Neural crest cell (in vitro differentiated cells): ENCODE measurements around the gene TRMT61B. TPM values are rescaled to one million over a fixed set of nuclear protein-coding genes. Genes with fewer than 3 reads are reported as not detected.

Source experiments
- DNase-seq: peaks from one replicate; pipeline ENCODE4 v3.0.0; 2021; ENCODE audit warnings: low read depth, mixed read lengths, low spot score
- H3K27ac Mint-ChIP-seq: one replicate; pipeline ENCODE4 v1.8.0; 2021; ENCODE audit warnings: mild to moderate bottlenecking, mixed read lengths; ENCODE audit not compliant: unreplicated experiment
- H3K27me3 Mint-ChIP-seq: 2 replicates; pipeline ENCODE4 v1.8.0; 2021; ENCODE audit warnings: low read depth, mild to moderate bottlenecking, mixed read lengths
- H3K36me3 Mint-ChIP-seq: 2 replicates; pipeline ENCODE4 v1.8.0; 2021; ENCODE audit warnings: low read depth, mild to moderate bottlenecking, mixed read lengths
- H3K4me1 Mint-ChIP-seq: 2 replicates; pipeline ENCODE4 v1.8.0; 2021; ENCODE audit warnings: mixed read lengths
- H3K4me3 Mint-ChIP-seq: one replicate; pipeline ENCODE4 v1.8.0; 2021; ENCODE audit warnings: mild to moderate bottlenecking, mixed read lengths
- H3K9me3 Mint-ChIP-seq: 2 replicates; pipeline ENCODE4 v1.8.0; 2021; ENCODE audit warnings: mixed read lengths
- total RNA-seq: library from RNA; stranded (reverse); gene quantifications from 2 replicates; pipeline ENCODE4 v1.2.1, GENCODE V29; 2021
- TF ChIP-seq, protein P1 (sequence below): fragments of 200-600 bp; sonication (generic); conservative IDR thresholded peaks from 2 replicates; pipeline ENCODE4 v1.5.0; 2021; ENCODE audit warnings: antibody characterized with exemption, mild to moderate bottlenecking

The TRMT61B gene
- total RNA-seq, 1 donor from 2014 or later, result 21.8 TPM

DNA sequence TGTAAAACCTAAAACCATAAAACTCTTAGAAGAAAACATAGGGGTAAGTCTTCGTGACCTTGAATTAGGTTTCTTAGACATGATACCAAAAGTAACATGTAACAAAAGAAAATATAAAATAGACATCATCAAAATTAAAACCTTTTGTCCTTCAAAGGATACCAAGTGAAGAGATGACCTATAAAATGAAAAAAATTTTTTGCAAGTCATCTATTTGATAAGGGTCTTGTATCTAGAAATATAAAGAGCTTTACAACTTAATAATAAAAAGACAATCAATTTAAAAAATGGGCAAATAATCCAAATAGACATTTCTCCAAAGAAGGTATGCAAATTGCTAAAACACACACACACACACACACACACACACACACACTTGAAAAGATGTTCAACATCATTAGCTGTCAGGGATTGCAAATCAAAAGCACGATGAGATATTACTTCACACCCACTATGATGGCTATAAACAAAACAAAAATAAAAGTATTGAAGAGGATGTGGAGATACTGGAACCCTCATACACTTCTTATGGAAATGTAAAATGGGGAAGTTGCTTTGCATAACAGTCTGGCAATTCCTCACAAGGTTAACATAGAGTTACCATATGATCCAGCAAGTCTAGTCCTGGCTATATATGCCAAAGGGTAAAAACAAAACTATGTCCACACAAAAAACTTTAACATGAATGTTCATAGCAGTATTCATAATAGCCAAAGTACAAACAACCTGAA is 36.2 kb downstream of the TRMT61B start:
- H3K9me3 Mint-ChIP-seq, result no peaks in the 10 kb centered on the region
- DNase-seq, result no peak
- no peaks in the 10 kb centered on the region for H3K4me1 Mint-ChIP-seq
- no peaks in the 10 kb centered on the region for H3K36me3 Mint-ChIP-seq
- no peak overlapping the region for H3K4me3 Mint-ChIP-seq
- no peak overlapping the region for H3K27ac Mint-ChIP-seq
- TF ChIP-seq, protein P1, sequence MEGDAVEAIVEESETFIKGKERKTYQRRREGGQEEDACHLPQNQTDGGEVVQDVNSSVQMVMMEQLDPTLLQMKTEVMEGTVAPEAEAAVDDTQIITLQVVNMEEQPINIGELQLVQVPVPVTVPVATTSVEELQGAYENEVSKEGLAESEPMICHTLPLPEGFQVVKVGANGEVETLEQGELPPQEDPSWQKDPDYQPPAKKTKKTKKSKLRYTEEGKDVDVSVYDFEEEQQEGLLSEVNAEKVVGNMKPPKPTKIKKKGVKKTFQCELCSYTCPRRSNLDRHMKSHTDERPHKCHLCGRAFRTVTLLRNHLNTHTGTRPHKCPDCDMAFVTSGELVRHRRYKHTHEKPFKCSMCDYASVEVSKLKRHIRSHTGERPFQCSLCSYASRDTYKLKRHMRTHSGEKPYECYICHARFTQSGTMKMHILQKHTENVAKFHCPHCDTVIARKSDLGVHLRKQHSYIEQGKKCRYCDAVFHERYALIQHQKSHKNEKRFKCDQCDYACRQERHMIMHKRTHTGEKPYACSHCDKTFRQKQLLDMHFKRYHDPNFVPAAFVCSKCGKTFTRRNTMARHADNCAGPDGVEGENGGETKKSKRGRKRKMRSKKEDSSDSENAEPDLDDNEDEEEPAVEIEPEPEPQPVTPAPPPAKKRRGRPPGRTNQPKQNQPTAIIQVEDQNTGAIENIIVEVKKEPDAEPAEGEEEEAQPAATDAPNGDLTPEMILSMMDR, result no peak
- H3K27me3 Mint-ChIP-seq, result no peaks in the 10 kb centered on the region

DNA sequence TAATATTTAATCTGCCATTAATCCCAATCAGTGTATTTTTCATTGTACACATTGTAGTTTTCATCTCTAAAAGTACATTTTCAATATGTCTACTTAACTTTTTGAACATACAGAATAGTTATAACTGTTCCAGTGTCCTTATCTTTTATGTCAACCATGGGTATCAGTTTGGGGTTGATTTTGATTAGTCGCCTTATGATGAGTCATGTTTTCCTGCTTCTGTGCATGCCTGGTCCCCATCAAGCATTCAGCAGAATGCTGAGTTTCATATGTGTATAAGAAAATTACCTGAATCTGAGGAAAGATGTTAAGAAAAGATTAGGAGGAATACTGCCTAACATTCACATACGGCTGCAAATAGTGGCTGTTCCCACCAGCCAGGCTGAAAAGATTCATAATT is 41.7 kb downstream of the TRMT61B start:
- Mint-ChIP-seq H3K36me3 (no peaks in the 10 kb centered on the region), H3K4me3 (no peak overlapping the region), H3K27me3 (no peaks in the 10 kb centered on the region), H3K9me3 (no peaks in the 10 kb centered on the region), H3K27ac (no peak overlapping the region), H3K4me1 (no peaks in the 10 kb centered on the region)
- no peak for DNase-seq
- TF ChIP-seq, protein P1, result no peak

DNA sequence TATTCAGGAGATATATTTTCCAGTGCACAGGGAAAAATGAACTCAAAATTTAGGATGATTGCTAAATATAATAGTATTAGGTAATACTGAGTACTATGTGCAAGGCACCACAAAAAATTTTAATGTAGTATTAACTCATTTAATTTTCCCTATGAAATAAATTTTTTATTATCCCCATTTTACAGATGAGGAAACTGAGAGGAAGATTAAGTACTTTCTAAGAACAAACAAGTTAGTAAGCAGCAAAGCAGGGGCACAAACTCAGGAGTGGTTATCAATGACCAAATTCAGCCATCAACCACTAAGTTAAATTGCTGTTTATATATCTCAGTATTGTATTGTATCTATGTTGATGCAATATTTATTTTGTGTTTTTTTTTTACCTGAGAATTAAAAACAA is 45.2 kb downstream of the TRMT61B start:
- Mint-ChIP-seq H3K36me3 (no peaks in the 10 kb centered on the region), H3K27ac (no peak overlapping the region), H3K9me3 (no peaks in the 10 kb centered on the region), H3K4me3 (no peak overlapping the region), H3K4me1 (peaks cover 3% of the 10 kb centered on the region), H3K27me3 (no peaks in the 10 kb centered on the region)
- DNase-seq, result no peak
- TF ChIP-seq, protein P1, result no peak

DNA sequence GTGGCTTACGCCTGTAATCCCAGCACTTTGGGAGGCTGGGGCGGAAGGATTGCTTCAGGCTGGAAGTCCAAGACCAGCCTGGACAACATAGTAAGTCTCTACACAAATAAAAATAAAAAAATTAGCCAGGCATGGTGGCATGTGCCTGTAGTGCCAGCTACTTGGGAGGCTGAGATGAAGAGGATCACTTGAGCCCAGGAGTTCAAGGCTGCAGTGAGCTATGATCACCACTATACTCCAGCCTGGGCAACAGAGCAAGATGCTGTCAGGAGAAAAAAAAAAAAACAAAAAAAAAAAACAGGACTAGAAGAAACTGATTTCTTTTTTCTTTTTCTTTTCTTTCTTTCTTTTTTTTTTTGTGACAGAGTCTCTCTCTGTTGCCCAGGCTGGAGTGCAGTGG is 45.9 kb downstream of the TRMT61B start:
- no peak for DNase-seq
- no peak overlapping the region for H3K4me3 Mint-ChIP-seq
- H3K36me3 Mint-ChIP-seq, result no peaks in the 10 kb centered on the region
- no peaks in the 10 kb centered on the region for H3K27me3 Mint-ChIP-seq
- H3K9me3 Mint-ChIP-seq, result no peaks in the 10 kb centered on the region
- no peak overlapping the region for H3K27ac Mint-ChIP-seq
- TF ChIP-seq, protein P1, result no peak
- peaks cover 3% of the 10 kb centered on the region for H3K4me1 Mint-ChIP-seq

DNA sequence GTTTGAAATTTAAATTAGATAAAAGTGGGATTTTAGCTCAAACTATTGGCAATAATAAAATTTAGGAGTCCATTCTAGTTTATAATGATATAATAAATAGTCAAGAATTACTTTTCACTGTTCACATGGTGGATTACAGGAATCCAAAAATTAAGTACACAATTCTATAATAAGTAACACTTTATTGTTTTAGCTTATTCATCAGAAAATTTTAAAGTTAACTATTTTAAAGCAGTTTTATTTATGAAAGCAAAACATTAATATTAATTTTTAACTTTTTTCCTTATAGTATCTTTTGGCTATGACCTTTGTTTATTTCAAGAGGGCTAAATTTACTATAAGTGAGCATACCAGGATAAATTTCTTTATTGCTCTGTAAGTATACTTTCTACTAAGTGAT is 48.1 kb downstream of the TRMT61B start:
- Mint-ChIP-seq H3K27ac (no peak overlapping the region), H3K36me3 (no peaks in the 10 kb centered on the region), H3K9me3 (no peaks in the 10 kb centered on the region), H3K27me3 (no peaks in the 10 kb centered on the region), H3K4me1 (peaks cover 3% of the 10 kb centered on the region), H3K4me3 (no peak overlapping the region)
- TF ChIP-seq, protein P1, result no peak
- DNase-seq, result no peak
